Neural cell (in vitro differentiated cells): Measurements from ENCODE around the gene ZNF892. TPM values are rescaled to one million over a fixed set of nuclear protein-coding genes. Genes with fewer than 3 reads are reported as not detected.

Experiments used
- H2AFZ ChIP-seq: fragments of 200-600, 300-800 bp; sonication (generic), shearing (Covaris generic); 2 replicates; pipeline ENCODE4 v1.6.0; 2014; ENCODE audit warnings: low read depth, mild to moderate bottlenecking, antibody characterized with exemption, low read length, moderate library complexity
- H3F3A ChIP-seq: fragments of 200-600 bp; shearing (Covaris generic); 2 replicates; pipeline ENCODE4 v1.6.1; 2016; ENCODE audit warnings: mild to moderate bottlenecking, moderate library complexity, mixed read lengths, antibody characterized with exemption, low read length; ENCODE audit not compliant: insufficient read depth, poor library complexity, severe bottlenecking
- H3K27ac ChIP-seq: fragments of 200-600, 300-800 bp; sonication (generic), shearing (Covaris generic); 2 replicates; pipeline ENCODE4 v1.5.1; 2014; ENCODE audit warnings: mild to moderate bottlenecking, low read length, moderate library complexity
- H3K27me3 ChIP-seq: fragments of 300-800, 200-600 bp; sonication (generic), shearing (Covaris generic); 2 replicates; pipeline ENCODE4 v1.6.0; 2014; ENCODE audit warnings: mild to moderate bottlenecking, low read depth, low read length, moderate library complexity; ENCODE audit not compliant: insufficient read depth
- H3K36me3 ChIP-seq: fragments of 300-800, 200-600 bp; sonication (generic), shearing (Covaris generic); 2 replicates; pipeline ENCODE4 v1.5.1; 2014; ENCODE audit warnings: mild to moderate bottlenecking, antibody characterized with exemption, low read length, moderate library complexity; ENCODE audit not compliant: insufficient read depth
- H3K4me2 ChIP-seq: fragments of 300-800, 200-600 bp; sonication (generic), shearing (Covaris generic); 2 replicates; pipeline ENCODE4 v1.6.0; 2014; ENCODE audit warnings: mild to moderate bottlenecking, low read length
- H3K4me3 ChIP-seq: fragments of 300-800, 200-600 bp; sonication (generic), shearing (Covaris generic); 2 replicates; pipeline ENCODE4 v1.5.1; 2014; ENCODE audit warnings: mild to moderate bottlenecking, low read length, moderate library complexity
- H3K79me2 ChIP-seq: fragments of 200-600 bp; shearing (Covaris generic); replicated peaks from 2 replicates; pipeline ENCODE4 v1.6.0; 2014; ENCODE audit warnings: mild to moderate bottlenecking, low read length, moderate library complexity; ENCODE audit not compliant: insufficient read depth
- H3K9ac ChIP-seq: fragments of 300-800, 200-600 bp; sonication (generic), shearing (Covaris generic); 2 replicates; pipeline ENCODE4 v1.6.1; 2016; ENCODE audit warnings: mild to moderate bottlenecking, low read length, mixed read lengths
- H3K9me2 ChIP-seq: fragments of 200-600 bp; shearing (Covaris generic); 2 replicates; pipeline ENCODE4 v1.6.1; 2016; ENCODE audit warnings: mild to moderate bottlenecking, low read length, mixed read lengths; ENCODE audit not compliant: insufficient read depth
- H3K9me3 ChIP-seq: fragments of 200-600, 300-800 bp; sonication (generic), shearing (Covaris generic); 2 replicates; pipeline ENCODE4 v1.6.1; 2016; ENCODE audit warnings: mild to moderate bottlenecking, mixed run types, low read length, moderate library complexity, mixed read lengths
- H4K20me1 ChIP-seq: fragments of 200-600 bp; shearing (Covaris generic); 2 replicates; pipeline ENCODE4 v1.6.1; 2016; ENCODE audit warnings: mild to moderate bottlenecking, mixed run types; ENCODE audit not compliant: insufficient read depth
- CTCF ChIP-seq: fragments of 450-650 bp; IDR thresholded peaks from 2 replicates; pipeline ENCODE4 v1.5.1; 2014; ENCODE audit warnings: antibody characterized with exemption, mild to moderate bottlenecking, moderate library complexity; ENCODE audit not compliant: poor library complexity, severe bottlenecking
- EP300 ChIP-seq: fragments of 450-650 bp; conservative IDR thresholded peaks from 2 replicates; pipeline ENCODE4 v1.6.1; 2014; ENCODE audit warnings: antibody characterized with exemption, mild to moderate bottlenecking, moderate library complexity; ENCODE audit not compliant: poor library complexity, severe bottlenecking
- EZH2 ChIP-seq: fragments of 200-600, 300-800 bp; shearing (Covaris generic), sonication (generic); IDR thresholded peaks from 2 replicates; pipeline ENCODE4 v1.6.1; 2014; ENCODE audit warnings: antibody characterized with exemption, low read length, borderline replicate concordance, mild to moderate bottlenecking; ENCODE audit not compliant: insufficient read depth, poor library complexity, severe bottlenecking
- MXI1 ChIP-seq: fragments of 450-650 bp; conservative IDR thresholded peaks from 2 replicates; pipeline ENCODE4 v1.6.1; 2014; ENCODE audit warnings: antibody characterized with exemption, mild to moderate bottlenecking; ENCODE audit not compliant: poor library complexity, severe bottlenecking
- POLR2AphosphoS5 ChIP-seq: IDR thresholded peaks from 2 replicates; pipeline ENCODE4 v1.6.1; 2012
- RAD21 ChIP-seq: fragments of 450-650 bp; conservative IDR thresholded peaks from 2 replicates; pipeline ENCODE4 v1.6.1; 2014; ENCODE audit warnings: antibody characterized with exemption, mild to moderate bottlenecking, moderate library complexity
- REST ChIP-seq: IDR thresholded peaks from 2 replicates; pipeline ENCODE4 v1.6.1; 2012; ENCODE audit warnings: borderline replicate concordance
- SMC3 ChIP-seq: fragments of 450-650 bp; conservative IDR thresholded peaks from 2 replicates; pipeline ENCODE4 v1.6.1; 2014; ENCODE audit warnings: antibody characterized with exemption, mild to moderate bottlenecking, moderate library complexity; ENCODE audit not compliant: poor library complexity
- TAF1 ChIP-seq: IDR thresholded peaks from 2 replicates; pipeline ENCODE4 v1.6.1; 2012; ENCODE audit warnings: low read depth
- polyA plus RNA-seq: library from polyadenylated mRNA; depleted of rRNA; stranded (reverse); fragments of >200 nt; gene quantifications from 2 replicates; pipeline ENCODE4 v1.2.3, GENCODE V29; 2014

ZNF892 gene
- polyA plus RNA-seq, 1 donor from 2014 or later: 8.0 TPM

DNA sequence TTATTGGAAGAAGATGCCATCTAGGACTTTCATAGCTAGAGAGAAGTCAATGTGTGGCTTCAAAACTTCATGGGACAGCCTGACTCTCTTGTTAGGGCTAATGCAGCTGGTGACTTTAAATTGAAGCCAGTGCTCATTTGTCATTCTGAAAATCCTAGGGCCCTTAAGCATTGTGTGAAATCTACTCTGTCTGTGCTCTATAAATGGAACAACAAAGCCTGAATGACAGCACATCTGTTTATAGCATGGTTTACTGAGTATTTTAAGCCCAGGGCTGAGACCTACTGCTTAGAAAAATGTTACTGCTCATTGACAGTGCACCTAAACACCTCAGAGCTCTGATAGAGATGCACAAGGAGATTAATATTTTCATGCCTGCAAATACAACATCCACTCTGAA is 30.8 kb downstream of the ZNF892 start:
- no peaks in the 10 kb centered on the region for H3K79me2 ChIP-seq
- no peak overlapping the region for H3K27ac ChIP-seq
- H2AFZ ChIP-seq: no peak overlapping the region
- H3K36me3 ChIP-seq: no peaks in the 10 kb centered on the region
- H3K9me3 ChIP-seq: peaks cover 26% of the 10 kb centered on the region
- no peaks in the 10 kb centered on the region for H3F3A ChIP-seq
- H3K9ac ChIP-seq: no peak overlapping the region
- TF ChIP-seq RAD21: no peak
- no peak for TF ChIP-seq EZH2
- TF ChIP-seq EP300: no peak
- TF ChIP-seq REST: no peak
- no peak for TF ChIP-seq SMC3
- TF ChIP-seq TAF1: no peak
- no peak for TF ChIP-seq MXI1
- no peak for TF ChIP-seq CTCF
- TF ChIP-seq POLR2AphosphoS5: no peak
- H3K9me2 ChIP-seq: no peaks in the 10 kb centered on the region
- H3K4me2 ChIP-seq: no peak overlapping the region
- H3K4me3 ChIP-seq: no peak overlapping the region
- H3K27me3 ChIP-seq: no peaks in the 10 kb centered on the region
- H4K20me1 ChIP-seq: no peaks in the 10 kb centered on the region

DNA sequence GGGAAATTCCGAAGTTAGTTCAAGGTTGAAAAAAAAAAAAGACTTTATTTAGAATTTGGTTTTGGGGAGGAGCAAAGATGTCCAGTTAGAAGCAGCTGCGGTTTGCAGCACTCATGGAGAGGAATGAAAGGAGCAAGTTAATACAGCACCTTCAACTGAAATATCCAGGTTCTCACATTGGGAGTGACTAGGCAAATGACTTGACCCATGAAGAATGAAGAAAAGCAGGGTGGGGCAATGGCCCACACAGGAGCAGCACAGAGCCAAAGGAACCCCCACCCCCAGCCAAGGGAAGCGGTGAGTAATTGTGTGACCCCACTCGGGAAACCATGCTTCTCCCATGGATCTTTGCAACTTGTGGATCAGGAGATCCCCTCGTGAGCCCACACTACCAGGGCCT is 32.8 kb downstream of the ZNF892 start:
- no peaks in the 10 kb centered on the region for H3K27me3 ChIP-seq
- no peaks in the 10 kb centered on the region for H4K20me1 ChIP-seq
- H3K4me3 ChIP-seq: no peak overlapping the region
- H3K27ac ChIP-seq: no peak overlapping the region
- no peaks in the 10 kb centered on the region for H3F3A ChIP-seq
- H3K4me2 ChIP-seq: no peak overlapping the region
- no peak for TF ChIP-seq POLR2AphosphoS5
- TF ChIP-seq EZH2: no peak
- TF ChIP-seq EP300: no peak
- TF ChIP-seq SMC3: no peak
- TF ChIP-seq REST: no peak
- no peak for TF ChIP-seq TAF1
- no peaks in the 10 kb centered on the region for H3K36me3 ChIP-seq
- H3K9me2 ChIP-seq: no peaks in the 10 kb centered on the region
- H3K9ac ChIP-seq: no peak overlapping the region
- peaks cover 24% of the 10 kb centered on the region for H3K9me3 ChIP-seq
- H2AFZ ChIP-seq: no peak overlapping the region
- no peaks in the 10 kb centered on the region for H3K79me2 ChIP-seq
